SK-N-SH treated with all-trans-retinoic acid at 6 μM for 48 hours (cell line): Measurements from ENCODE around the gene KHDRBS2.

ENCODE experiments used
- ATAC-seq: fragments of 200-7000 bp; cut with Tn5 transposase; 3 replicates; pipeline ENCODE4 v1.9.1; 2020; ENCODE audit warnings: mild to moderate bottlenecking, moderate library complexity
- ARNTL ChIP-seq: fragments of 450-650 bp; formaldehyde crosslinking; IDR thresholded peaks from 2 replicates; pipeline ENCODE4 v1.5.0; 2020; ENCODE audit warnings: low read depth, mild to moderate bottlenecking, moderate library complexity, borderline replicate concordance
- BACH2 ChIP-seq: fragments of 250-450 bp; sonication (Bioruptor Pico); IDR thresholded peaks from 2 replicates; pipeline ENCODE4 v1.9.0; 2021; ENCODE audit warnings: mild to moderate bottlenecking, borderline replicate concordance
- ESRRG ChIP-seq: fragments of 250-450 bp; sonication (Bioruptor Pico); IDR thresholded peaks from 2 replicates; pipeline ENCODE4 v1.6.1; 2021; ENCODE audit warnings: mild to moderate bottlenecking
- GLIS3 ChIP-seq: fragments of 250-450 bp; sonication (Bioruptor Pico); IDR thresholded peaks from 2 replicates; pipeline ENCODE4 v1.5.0; 2020; ENCODE audit warnings: mild to moderate bottlenecking, moderate library complexity
- ISL1 ChIP-seq: fragments of 250-450 bp; sonication (Bioruptor Pico); IDR thresholded peaks from 2 replicates; pipeline ENCODE4 v2.1.2; 2022; ENCODE audit warnings: mild to moderate bottlenecking, moderate library complexity
- OSR1 ChIP-seq: fragments of 250-450 bp; sonication (Bioruptor Pico); IDR thresholded peaks from 2 replicates; pipeline ENCODE4 v1.8.0; 2022; ENCODE audit warnings: moderate library complexity, mild to moderate bottlenecking, inconsistent platforms
- PPARA ChIP-seq: fragments of 250-450 bp; sonication (Bioruptor Pico); IDR thresholded peaks from 2 replicates; pipeline ENCODE4 v1.5.0; 2020; ENCODE audit warnings: mild to moderate bottlenecking, borderline replicate concordance
- RARB ChIP-seq: fragments of 250-450 bp; sonication (Bioruptor Pico); IDR thresholded peaks from 2 replicates; pipeline ENCODE4 v1.8.0; 2021; ENCODE audit warnings: mild to moderate bottlenecking, moderate library complexity
- SNAI2 ChIP-seq: fragments of 250-450 bp; sonication (Bioruptor Pico); IDR thresholded peaks from 2 replicates; pipeline ENCODE4 v1.5.0; 2020; ENCODE audit warnings: mild to moderate bottlenecking, moderate library complexity
- TCF4 ChIP-seq: fragments of 250-450 bp; sonication (Bioruptor Pico); IDR thresholded peaks from 2 replicates; pipeline ENCODE4 v1.8.0; 2021; ENCODE audit warnings: mild to moderate bottlenecking, moderate library complexity, borderline replicate concordance
- TOX ChIP-seq: fragments of 250-450 bp; sonication (Bioruptor Pico); IDR thresholded peaks from 2 replicates; pipeline ENCODE4 v1.8.0; 2021; ENCODE audit warnings: mild to moderate bottlenecking, moderate library complexity, borderline replicate concordance
- ZC3H10 ChIP-seq: fragments of 250-450 bp; sonication (Bioruptor Pico); IDR thresholded peaks from 2 replicates; pipeline ENCODE4 v1.5.1; 2021; ENCODE audit warnings: mild to moderate bottlenecking, moderate library complexity
- ZFP3 ChIP-seq: fragments of 250-450 bp; sonication (Bioruptor Pico); IDR thresholded peaks from 2 replicates; pipeline ENCODE4 v1.5.0; 2020; ENCODE audit warnings: mild to moderate bottlenecking, moderate library complexity
- ZFP30 ChIP-seq: fragments of 450-650 bp; formaldehyde crosslinking; IDR thresholded peaks from 2 replicates; pipeline ENCODE4 v1.5.0; 2022; ENCODE audit warnings: mild to moderate bottlenecking, moderate library complexity
- ZNF565 ChIP-seq: fragments of 450-650 bp; formaldehyde crosslinking; conservative IDR thresholded peaks from 2 replicates; pipeline ENCODE4 v1.5.0; 2020; ENCODE audit warnings: low read depth, mild to moderate bottlenecking, moderate library complexity
- ZNF70 ChIP-seq: fragments of 450-650 bp; formaldehyde crosslinking; IDR thresholded peaks from 2 replicates; pipeline ENCODE4 v1.5.0; 2020; ENCODE audit warnings: mild to moderate bottlenecking, moderate library complexity
- ZNF8 ChIP-seq: fragments of 450-650 bp; formaldehyde crosslinking; IDR thresholded peaks from 2 replicates; pipeline ENCODE4 v1.5.0; 2020; ENCODE audit warnings: mild to moderate bottlenecking, moderate library complexity
- TF ChIP-seq, protein P1 (sequence below): fragments of 250-450 bp; sonication (Bioruptor Pico); IDR thresholded peaks from 2 replicates; pipeline ENCODE4 v1.8.0; 2020; ENCODE audit warnings: mild to moderate bottlenecking, moderate library complexity, borderline replicate concordance
- TF ChIP-seq, protein P2 (sequence below): fragments of 250-450 bp; sonication (Bioruptor Pico); IDR thresholded peaks from 2 replicates; pipeline ENCODE4 v1.5.0; 2020; ENCODE audit warnings: mild to moderate bottlenecking, moderate library complexity
- TF ChIP-seq, protein P3 (sequence below): fragments of 250-450 bp; sonication (Bioruptor Pico); IDR thresholded peaks from 2 replicates; pipeline ENCODE4 v1.5.1; 2021; ENCODE audit warnings: mild to moderate bottlenecking, moderate library complexity
- TF ChIP-seq, protein P4 (sequence below): fragments of 250-450 bp; sonication (Bioruptor Pico); IDR thresholded peaks from 2 replicates; pipeline ENCODE4 v1.5.1; 2020; ENCODE audit warnings: low read depth, mild to moderate bottlenecking, moderate library complexity
- TF ChIP-seq, protein P5 (sequence below): fragments of 250-450 bp; sonication (Bioruptor Pico); IDR thresholded peaks from 2 replicates; pipeline ENCODE4 v1.8.0; 2021; ENCODE audit warnings: low read depth, mild to moderate bottlenecking, moderate library complexity, borderline replicate concordance

Gene KHDRBS2

DNA sequence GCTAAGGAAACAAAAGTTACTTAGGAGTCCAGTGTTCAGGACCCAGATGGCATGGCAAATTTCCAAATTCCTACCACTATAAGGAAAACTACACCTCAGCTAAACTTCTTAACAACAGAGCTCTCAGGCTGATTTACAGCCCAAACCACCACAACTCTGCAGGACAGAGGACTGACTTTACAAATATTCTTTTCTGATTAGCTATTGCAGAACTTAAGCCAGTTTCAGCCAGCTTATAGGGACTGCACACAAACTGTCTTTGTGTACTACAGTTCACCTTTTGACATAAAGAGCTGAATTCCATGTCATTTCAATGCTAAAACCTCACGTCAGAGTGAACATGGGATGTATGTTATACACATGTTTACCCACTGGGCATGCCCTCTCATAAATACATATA, 305.4 kb downstream of the KHDRBS2 start:
- no peak for TF ChIP-seq ARNTL (CRISPR knock-in tag)
- no peak for TF ChIP-seq ZNF8 (CRISPR knock-in tag)
- TF ChIP-seq, protein P1, sequence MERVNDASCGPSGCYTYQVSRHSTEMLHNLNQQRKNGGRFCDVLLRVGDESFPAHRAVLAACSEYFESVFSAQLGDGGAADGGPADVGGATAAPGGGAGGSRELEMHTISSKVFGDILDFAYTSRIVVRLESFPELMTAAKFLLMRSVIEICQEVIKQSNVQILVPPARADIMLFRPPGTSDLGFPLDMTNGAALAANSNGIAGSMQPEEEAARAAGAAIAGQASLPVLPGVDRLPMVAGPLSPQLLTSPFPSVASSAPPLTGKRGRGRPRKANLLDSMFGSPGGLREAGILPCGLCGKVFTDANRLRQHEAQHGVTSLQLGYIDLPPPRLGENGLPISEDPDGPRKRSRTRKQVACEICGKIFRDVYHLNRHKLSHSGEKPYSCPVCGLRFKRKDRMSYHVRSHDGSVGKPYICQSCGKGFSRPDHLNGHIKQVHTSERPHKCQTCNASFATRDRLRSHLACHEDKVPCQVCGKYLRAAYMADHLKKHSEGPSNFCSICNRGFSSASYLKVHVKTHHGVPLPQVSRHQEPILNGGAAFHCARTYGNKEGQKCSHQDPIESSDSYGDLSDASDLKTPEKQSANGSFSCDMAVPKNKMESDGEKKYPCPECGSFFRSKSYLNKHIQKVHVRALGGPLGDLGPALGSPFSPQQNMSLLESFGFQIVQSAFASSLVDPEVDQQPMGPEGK (CRISPR knock-in tag) = no peak
- TF ChIP-seq ISL1 = no peak
- TF ChIP-seq PPARA (CRISPR knock-in tag) = no peak
- TF ChIP-seq ZC3H10 (CRISPR knock-in tag) = no peak
- no peak for TF ChIP-seq TCF4 (CRISPR knock-in tag)
- no peak for TF ChIP-seq BACH2 (CRISPR knock-in tag)
- TF ChIP-seq, protein P2, sequence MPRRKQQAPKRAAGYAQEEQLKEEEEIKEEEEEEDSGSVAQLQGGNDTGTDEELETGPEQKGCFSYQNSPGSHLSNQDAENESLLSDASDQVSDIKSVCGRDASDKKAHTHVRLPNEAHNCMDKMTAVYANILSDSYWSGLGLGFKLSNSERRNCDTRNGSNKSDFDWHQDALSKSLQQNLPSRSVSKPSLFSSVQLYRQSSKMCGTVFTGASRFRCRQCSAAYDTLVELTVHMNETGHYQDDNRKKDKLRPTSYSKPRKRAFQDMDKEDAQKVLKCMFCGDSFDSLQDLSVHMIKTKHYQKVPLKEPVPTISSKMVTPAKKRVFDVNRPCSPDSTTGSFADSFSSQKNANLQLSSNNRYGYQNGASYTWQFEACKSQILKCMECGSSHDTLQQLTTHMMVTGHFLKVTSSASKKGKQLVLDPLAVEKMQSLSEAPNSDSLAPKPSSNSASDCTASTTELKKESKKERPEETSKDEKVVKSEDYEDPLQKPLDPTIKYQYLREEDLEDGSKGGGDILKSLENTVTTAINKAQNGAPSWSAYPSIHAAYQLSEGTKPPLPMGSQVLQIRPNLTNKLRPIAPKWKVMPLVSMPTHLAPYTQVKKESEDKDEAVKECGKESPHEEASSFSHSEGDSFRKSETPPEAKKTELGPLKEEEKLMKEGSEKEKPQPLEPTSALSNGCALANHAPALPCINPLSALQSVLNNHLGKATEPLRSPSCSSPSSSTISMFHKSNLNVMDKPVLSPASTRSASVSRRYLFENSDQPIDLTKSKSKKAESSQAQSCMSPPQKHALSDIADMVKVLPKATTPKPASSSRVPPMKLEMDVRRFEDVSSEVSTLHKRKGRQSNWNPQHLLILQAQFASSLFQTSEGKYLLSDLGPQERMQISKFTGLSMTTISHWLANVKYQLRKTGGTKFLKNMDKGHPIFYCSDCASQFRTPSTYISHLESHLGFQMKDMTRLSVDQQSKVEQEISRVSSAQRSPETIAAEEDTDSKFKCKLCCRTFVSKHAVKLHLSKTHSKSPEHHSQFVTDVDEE (CRISPR knock-in tag) = no peak
- TF ChIP-seq, protein P3, sequence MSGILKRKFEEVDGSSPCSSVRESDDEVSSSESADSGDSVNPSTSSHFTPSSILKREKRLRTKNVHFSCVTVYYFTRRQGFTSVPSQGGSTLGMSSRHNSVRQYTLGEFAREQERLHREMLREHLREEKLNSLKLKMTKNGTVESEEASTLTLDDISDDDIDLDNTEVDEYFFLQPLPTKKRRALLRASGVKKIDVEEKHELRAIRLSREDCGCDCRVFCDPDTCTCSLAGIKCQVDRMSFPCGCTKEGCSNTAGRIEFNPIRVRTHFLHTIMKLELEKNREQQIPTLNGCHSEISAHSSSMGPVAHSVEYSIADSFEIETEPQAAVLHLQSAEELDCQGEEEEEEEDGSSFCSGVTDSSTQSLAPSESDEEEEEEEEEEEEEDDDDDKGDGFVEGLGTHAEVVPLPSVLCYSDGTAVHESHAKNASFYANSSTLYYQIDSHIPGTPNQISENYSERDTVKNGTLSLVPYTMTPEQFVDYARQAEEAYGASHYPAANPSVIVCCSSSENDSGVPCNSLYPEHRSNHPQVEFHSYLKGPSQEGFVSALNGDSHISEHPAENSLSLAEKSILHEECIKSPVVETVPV = no peak
- TF ChIP-seq ZFP30 (CRISPR knock-in tag) = no peak
- TF ChIP-seq ZFP3 = no peak
- TF ChIP-seq SNAI2 = no peak
- TF ChIP-seq ESRRG (CRISPR knock-in tag) = no peak
- no peak for TF ChIP-seq GLIS3 (CRISPR knock-in tag)
- TF ChIP-seq, protein P4, sequence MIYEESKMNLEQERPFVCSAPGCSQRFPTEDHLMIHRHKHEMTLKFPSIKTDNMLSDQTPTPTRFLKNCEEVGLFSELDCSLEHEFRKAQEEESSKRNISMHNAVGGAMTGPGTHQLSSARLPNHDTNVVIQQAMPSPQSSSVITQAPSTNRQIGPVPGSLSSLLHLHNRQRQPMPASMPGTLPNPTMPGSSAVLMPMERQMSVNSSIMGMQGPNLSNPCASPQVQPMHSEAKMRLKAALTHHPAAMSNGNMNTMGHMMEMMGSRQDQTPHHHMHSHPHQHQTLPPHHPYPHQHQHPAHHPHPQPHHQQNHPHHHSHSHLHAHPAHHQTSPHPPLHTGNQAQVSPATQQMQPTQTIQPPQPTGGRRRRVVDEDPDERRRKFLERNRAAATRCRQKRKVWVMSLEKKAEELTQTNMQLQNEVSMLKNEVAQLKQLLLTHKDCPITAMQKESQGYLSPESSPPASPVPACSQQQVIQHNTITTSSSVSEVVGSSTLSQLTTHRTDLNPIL = no peak
- TF ChIP-seq OSR1 (CRISPR knock-in tag) = no peak
- TF ChIP-seq ZNF70 (CRISPR knock-in tag) = no peak
- ATAC-seq = no peak

DNA sequence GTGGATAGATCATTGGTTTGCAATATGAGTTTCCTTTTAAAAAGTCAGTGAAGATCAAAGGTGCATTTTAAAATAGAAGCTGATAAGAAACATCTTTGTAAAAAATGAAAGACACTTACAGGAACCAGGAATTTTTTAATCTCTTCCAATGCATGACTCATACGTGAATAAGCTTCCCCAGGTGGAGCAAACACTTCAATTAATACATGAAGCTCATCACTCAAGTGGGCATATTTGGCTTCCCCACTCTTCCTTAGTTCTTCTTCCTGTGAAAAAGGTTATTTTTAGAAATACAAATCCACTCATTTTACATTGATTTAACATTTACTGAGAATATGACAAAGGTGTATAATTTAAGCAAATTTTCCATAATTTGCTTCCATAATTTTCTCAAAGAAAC, 308.1 kb downstream of the KHDRBS2 start:
- TF ChIP-seq ISL1 (no peak), PPARA (CRISPR knock-in tag) (no peak), TOX (no peak), ZNF8 (CRISPR knock-in tag) (no peak), RARB (CRISPR knock-in tag) (no peak), ARNTL (CRISPR knock-in tag) (no peak), ZFP3 (no peak), ZNF565 (CRISPR knock-in tag) (no peak), SNAI2 (no peak)
- TF ChIP-seq, protein P1 (CRISPR knock-in tag) = no peak
- TF ChIP-seq, protein P4 = no peak
- TF ChIP-seq, protein P2 (CRISPR knock-in tag) = no peak
- TF ChIP-seq, protein P5, sequence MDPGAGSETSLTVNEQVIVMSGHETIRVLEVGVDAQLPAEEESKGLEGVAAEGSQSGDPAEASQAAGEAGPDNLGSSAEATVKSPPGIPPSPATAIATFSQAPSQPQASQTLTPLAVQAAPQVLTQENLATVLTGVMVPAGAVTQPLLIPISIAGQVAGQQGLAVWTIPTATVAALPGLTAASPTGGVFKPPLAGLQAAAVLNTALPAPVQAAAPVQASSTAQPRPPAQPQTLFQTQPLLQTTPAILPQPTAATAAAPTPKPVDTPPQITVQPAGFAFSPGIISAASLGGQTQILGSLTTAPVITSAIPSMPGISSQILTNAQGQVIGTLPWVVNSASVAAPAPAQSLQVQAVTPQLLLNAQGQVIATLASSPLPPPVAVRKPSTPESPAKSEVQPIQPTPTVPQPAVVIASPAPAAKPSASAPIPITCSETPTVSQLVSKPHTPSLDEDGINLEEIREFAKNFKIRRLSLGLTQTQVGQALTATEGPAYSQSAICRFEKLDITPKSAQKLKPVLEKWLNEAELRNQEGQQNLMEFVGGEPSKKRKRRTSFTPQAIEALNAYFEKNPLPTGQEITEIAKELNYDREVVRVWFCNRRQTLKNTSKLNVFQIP (CRISPR knock-in tag) = no peak
- ATAC-seq = no peak
